HG02798 (cell line): ENCODE data around the gene SUN1.

Source experiments
- ATAC-seq: cut with Tn5 transposase; IDR thresholded peaks from one replicate; pipeline ENCODE4 v1.9.1; 2021; ENCODE audit warnings: mild to moderate bottlenecking; ENCODE audit not compliant: unreplicated experiment, poor library complexity

SUN1 gene

GRCh38 chr7:888081-889024 is 56.1 kb downstream of the SUN1 start:
- no peak for ATAC-seq

- no peak for ATAC-seq
These were observed 56.7 kb downstream of the SUN1 start for GRCh38 chr7:889025-889390.

GRCh38 chr7:889391-889790 is 57.1 kb downstream of the SUN1 start:
- no peak for ATAC-seq

- no peak for ATAC-seq
These were observed 58.6 kb downstream of the SUN1 start for GRCh38 chr7:890868-891267.

- ATAC-seq = no peak
These were observed 59.0 kb downstream of the SUN1 start for GRCh38 chr7:891291-891690.

- no peak for ATAC-seq
These were observed 59.5 kb downstream of the SUN1 start for GRCh38 chr7:891805-892204.

GRCh38 chr7:892648-893593 is 60.6 kb downstream of the SUN1 start:
- ATAC-seq = no peak

GRCh38 chr7:893686-894085 is 61.4 kb downstream of the SUN1 start:
- no peak for ATAC-seq

GRCh38 chr7:894164-894867 is 62.0 kb downstream of the SUN1 start:
- no peak for ATAC-seq

- ATAC-seq = no peak
These were observed 62.7 kb downstream of the SUN1 start for GRCh38 chr7:894927-895450.

- ATAC-seq = no peak
These were observed 63.3 kb downstream of the SUN1 start for GRCh38 chr7:895451-896052.

GRCh38 chr7:896346-897075 is 64.2 kb downstream of the SUN1 start:
- no peak for ATAC-seq

- no peak for ATAC-seq
These were observed 64.8 kb downstream of the SUN1 start for GRCh38 chr7:897086-897485.

GRCh38 chr7:897771-898376 is 65.6 kb downstream of the SUN1 start:
- ATAC-seq = no peak

- ATAC-seq = no peak
These were observed 66.2 kb downstream of the SUN1 start for GRCh38 chr7:898460-898854.

- ATAC-seq = no peak
These were observed 66.8 kb downstream of the SUN1 start for GRCh38 chr7:898855-899681.

GRCh38 chr7:899806-900205 is 67.5 kb downstream of the SUN1 start:
- ATAC-seq = no peak
